GM10266 (cell line): Measurements from ENCODE around the gene TNKS2.

Experiments used
- DNase-seq: peaks from one replicate; pipeline ENCODE4 v3.0.0; 2012; ENCODE audit errors: extremely low spot score
- CTCF ChIP-seq: IDR thresholded peaks from 2 replicates; pipeline ENCODE4 v1.5.1; 2012; ENCODE audit warnings: mild to moderate bottlenecking, low read depth; ENCODE audit not compliant: control insufficient read depth, insufficient read depth; ENCODE audit errors: missing control alignments

TNKS2 gene

GRCh38 chr10:91796331-91797047 lies 1.7 kb upstream of the TNKS2 start:
- no peak for TF ChIP-seq CTCF
- DNase-seq, result peak; percentile 41

- DNase-seq, result no peak
- TF ChIP-seq CTCF, result no peak
These were observed 1.1 kb upstream of the TNKS2 start for GRCh38 chr10:91797048-91797690.

- peak; percentile 26 for DNase-seq
- TF ChIP-seq CTCF, result no peak
These were observed 704 bp downstream of the TNKS2 start for GRCh38 chr10:91798649-91799611.

DNA sequence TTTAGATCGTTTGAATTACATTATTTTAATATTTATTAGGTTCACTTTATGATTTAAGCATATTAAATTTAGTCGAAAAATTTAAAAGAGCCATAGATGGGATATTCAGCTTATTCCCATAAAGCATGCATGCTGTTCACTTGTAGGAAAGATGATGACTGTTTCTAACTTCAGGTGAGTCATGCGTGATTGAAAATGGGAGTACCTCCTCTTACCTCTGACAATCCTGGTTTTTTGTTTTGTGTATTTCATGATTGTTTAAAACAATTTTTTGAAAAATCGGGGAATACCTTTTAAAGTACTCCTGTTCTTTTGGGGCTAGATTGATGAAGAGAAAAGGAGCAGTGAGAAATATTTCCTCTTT lies 1.4 kb downstream of the TNKS2 start:
- no peak for TF ChIP-seq CTCF
- DNase-seq, result no peak

- no peak for DNase-seq
- TF ChIP-seq CTCF, result no peak
These were observed 2.0 kb downstream of the TNKS2 start for GRCh38 chr10:91800182-91800581.

- DNase-seq, result no peak
- TF ChIP-seq CTCF, result no peak
These were observed 2.5 kb downstream of the TNKS2 start for GRCh38 chr10:91800756-91801155.
